ENCODE measurements around the gene ISM1.

Gene ISM1

GRCh38 chr20:13302647-13303450, 81.8 kb downstream of the ISM1 start:
- no peak for DNase-seq (ENCODE audit: low read depth in 1 of 2, low spot score in 1 of 2)

- no peak for DNase-seq (ENCODE audit: low read depth in 1 of 2, low spot score in 1 of 2)
These were observed 84.2 kb downstream of the ISM1 start for GRCh38 chr20:13305284-13305683.

- DNase-seq (ENCODE audit: low read depth in 1 of 2, low spot score in 1 of 2), result no peak
These were observed 86.6 kb downstream of the ISM1 start for GRCh38 chr20:13307562-13308163.

GRCh38 chr20:13312300-13312699, 91.2 kb downstream of the ISM1 start:
- no peak for DNase-seq (ENCODE audit: low read depth in 1 of 2, low spot score in 1 of 2)

- no peak for DNase-seq (ENCODE audit: low read depth in 1 of 2, low spot score in 1 of 2)
These were observed 92.1 kb downstream of the ISM1 start for GRCh38 chr20:13313201-13313600.

- DNase-seq (ENCODE audit: low read depth in 1 of 2, low spot score in 1 of 2), result no peak
These were observed 96.4 kb downstream of the ISM1 start for GRCh38 chr20:13317439-13317838.

GRCh38 chr20:13318871-13319521, 97.9 kb downstream of the ISM1 start:
- no peak for DNase-seq (ENCODE audit: low read depth in 1 of 2, low spot score in 1 of 2)

GRCh38 chr20:13320702-13321101, 99.6 kb downstream of the ISM1 start:
- DNase-seq (ENCODE audit: low read depth in 1 of 2, low spot score in 1 of 2), result no peak

GRCh38 chr20:13321416-13321815, 100.3 kb downstream of the ISM1 start:
- no peak for DNase-seq (ENCODE audit: low read depth in 1 of 2, low spot score in 1 of 2)

- DNase-seq (ENCODE audit: low read depth in 1 of 2, low spot score in 1 of 2), result no peak
These were observed 101.1 kb downstream of the ISM1 start for GRCh38 chr20:13322198-13322597.

- DNase-seq (ENCODE audit: low read depth in 1 of 2, low spot score in 1 of 2), result no peak
These were observed 101.5 kb downstream of the ISM1 start for GRCh38 chr20:13322621-13323020.

- no peak for DNase-seq (ENCODE audit: low read depth in 1 of 2, low spot score in 1 of 2)
These were observed 104.0 kb downstream of the ISM1 start for GRCh38 chr20:13325033-13325432.

- DNase-seq (ENCODE audit: low read depth in 1 of 2, low spot score in 1 of 2), result no peak
These were observed 104.8 kb downstream of the ISM1 start for GRCh38 chr20:13325796-13326340.

- DNase-seq (ENCODE audit: low read depth in 1 of 2, low spot score in 1 of 2), result no peak
These were observed 110.5 kb downstream of the ISM1 start for GRCh38 chr20:13331536-13331935.

- no peak for DNase-seq (ENCODE audit: low read depth in 1 of 2, low spot score in 1 of 2)
These were observed 112.0 kb downstream of the ISM1 start for GRCh38 chr20:13333036-13333435.

- no peak for DNase-seq (ENCODE audit: low read depth in 1 of 2, low spot score in 1 of 2)
These were observed 112.7 kb downstream of the ISM1 start for GRCh38 chr20:13333793-13334192.

GRCh38 chr20:13336308-13337089, 115.4 kb downstream of the ISM1 start:
- no peak for DNase-seq (ENCODE audit: low read depth in 1 of 2, low spot score in 1 of 2)

GRCh38 chr20:13337090-13337784, 116.2 kb downstream of the ISM1 start:
- DNase-seq (ENCODE audit: low read depth in 1 of 2, low spot score in 1 of 2), result no peak

GRCh38 chr20:13338097-13338661, 117.1 kb downstream of the ISM1 start:
- DNase-seq (ENCODE audit: low read depth in 1 of 2, low spot score in 1 of 2), result no peak

- no peak for DNase-seq (ENCODE audit: low read depth in 1 of 2, low spot score in 1 of 2)
These were observed 117.9 kb downstream of the ISM1 start for GRCh38 chr20:13338999-13339411.

Measured in stimulated activated CD4-positive, alpha-beta T cell treated with anti-CD3 and anti-CD28 coated beads, Interleukin-15, amount 100 ng/mL, for 1 hour (primary cell).